AG04449 (cell line): ENCODE measurements around the gene HERC2.

Source experiments
- CTCF ChIA-PET: fragments of 350-600 bp; formaldehyde crosslinking; extraction: SDS; loops from one replicate; lab custom pipeline; 2021; ENCODE audit warnings: antibody characterized with exemption; lab: Yijun Ruan, JAX
- POLR2A ChIA-PET: fragments of 400-600, 350-600 bp; formaldehyde crosslinking; extraction: SDS; loops from one replicate; lab custom pipeline; 2020; ENCODE audit warnings: antibody characterized with exemption, inconsistent platforms; lab: Yijun Ruan, JAX
- DNase-seq: peaks from one replicate; pipeline ENCODE4 v3.0.0-alpha.2; 2010; ENCODE audit warnings: low read depth, low spot score
- H3K4me3 ChIP-seq: 2 replicates; pipeline ENCODE4 v1.5.1; 2011; ENCODE audit warnings: low read depth, mild to moderate bottlenecking, control low read depth, low read length
- CTCF ChIP-seq: IDR thresholded peaks from one replicate; pipeline ENCODE4 v1.5.1; 2011; ENCODE audit warnings: mild to moderate bottlenecking, moderate library complexity, low read length, control low read depth, inconsistent platforms; ENCODE audit not compliant: insufficient read depth; ENCODE audit errors: missing control alignments

The HERC2 gene

GRCh38 chr15:28190391-28191174 is 131.4 kb downstream of the HERC2 start:
- no peak overlapping the region for H3K4me3 ChIP-seq
- ChIA-PET CTCF (no interaction called here), POLR2A (no interaction called here)
- TF ChIP-seq CTCF: no peak
- no peak for DNase-seq

DNA sequence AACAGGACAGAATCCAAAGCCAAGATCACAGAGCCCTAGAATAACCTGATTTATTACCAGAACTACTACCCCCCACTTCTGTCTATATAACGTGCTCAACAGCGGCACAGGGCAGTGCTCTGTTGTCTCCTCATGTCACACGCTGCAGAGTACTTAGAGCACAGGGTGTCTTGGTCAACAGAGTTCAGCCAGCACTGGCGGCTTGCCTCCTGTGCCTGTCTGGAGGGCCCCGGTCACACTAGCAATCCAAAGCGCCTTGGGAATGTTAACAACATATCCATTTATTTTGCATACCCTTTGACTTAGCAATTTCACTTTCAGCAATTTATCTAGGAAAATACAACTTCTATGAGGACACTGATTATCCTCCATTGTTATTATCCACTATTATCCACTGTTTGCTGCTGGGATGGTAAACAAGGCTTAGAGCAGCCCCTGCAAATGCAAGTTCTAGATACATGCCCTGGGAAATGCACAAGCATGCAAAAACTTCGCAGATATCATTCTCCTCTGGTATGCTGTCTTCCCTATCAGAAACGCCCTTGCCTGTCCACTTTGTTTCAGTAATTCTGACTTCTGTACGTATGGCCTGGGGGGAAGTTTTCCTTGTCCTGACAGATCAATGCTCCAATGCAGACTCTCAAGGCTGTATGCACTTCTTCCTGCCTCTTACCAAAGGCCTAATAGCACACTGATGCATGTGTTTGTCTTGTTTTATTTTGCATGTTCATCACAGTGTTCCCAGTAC is 136.7 kb downstream of the HERC2 start:
- CTCF ChIA-PET: no interaction called here
- TF ChIP-seq CTCF: no peak

DNA sequence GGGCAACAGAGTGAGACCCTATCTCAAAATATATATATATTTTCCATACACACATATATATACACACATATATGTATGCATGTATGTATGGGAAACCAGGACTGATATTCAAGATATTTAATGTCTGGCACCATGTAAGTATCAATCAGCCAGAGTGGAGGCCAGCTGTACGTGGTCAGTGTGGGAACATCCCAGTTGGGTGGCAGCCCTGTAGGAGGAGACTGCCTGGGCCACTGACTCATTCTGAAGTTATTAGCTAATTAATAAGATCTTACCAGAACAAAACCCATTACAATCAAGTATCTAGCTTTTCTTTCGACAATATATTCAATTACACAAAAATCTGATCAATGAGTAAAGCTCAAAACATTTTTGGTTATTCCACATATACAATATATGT is 137.8 kb downstream of the HERC2 start:
- TF ChIP-seq CTCF: no peak
- POLR2A ChIA-PET: no interaction called here
- CTCF ChIA-PET: interaction anchor here (0.9 kb wide), 1 partner anchor 58 kb away, joined by 3 read pairs; no protein-coding TSS in a partner anchor

More for the DNA sequence above, 136.7 kb downstream of the HERC2 start:
- no peak for DNase-seq
- no peak overlapping the region for H3K4me3 ChIP-seq
- POLR2A ChIA-PET: no interaction called here

GRCh38 chr15:28182731-28183130 is 139.2 kb downstream of the HERC2 start:
- no peak overlapping the region for H3K4me3 ChIP-seq
- ChIA-PET CTCF (interaction anchor here (1.5 kb wide), 1 partner anchor 57 kb away, joined by 6 read pairs; no protein-coding TSS in a partner anchor), POLR2A (no interaction called here)
- no peak for DNase-seq
- TF ChIP-seq CTCF: no peak

More for the DNA sequence above, 137.8 kb downstream of the HERC2 start:
- H3K4me3 ChIP-seq: no peak overlapping the region
- no peak for DNase-seq

DNA sequence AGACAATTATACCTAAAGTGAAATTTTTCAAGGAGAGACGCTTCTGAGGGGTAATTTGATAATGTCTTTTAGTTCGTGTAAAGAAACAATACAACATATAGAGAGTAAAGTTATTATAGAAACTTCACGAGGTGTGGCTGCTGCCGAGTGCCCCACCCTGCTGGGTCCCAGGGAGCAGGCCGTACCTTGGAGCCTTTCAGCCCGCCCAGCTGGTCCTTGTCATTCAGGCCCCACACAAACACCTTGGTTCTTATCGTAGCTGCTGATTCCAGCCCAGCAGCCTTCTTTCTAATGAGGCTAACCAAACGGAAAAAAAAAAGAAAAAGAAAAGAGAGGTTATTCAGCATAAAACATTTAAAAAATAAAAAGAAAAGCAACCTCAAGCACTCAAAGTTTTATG is 139.8 kb downstream of the HERC2 start:
- H3K4me3 ChIP-seq: no peak overlapping the region
- DNase-seq: no peak
- CTCF ChIA-PET: interaction anchor here (1.5 kb wide), 1 partner anchor 56 kb away, joined by 6 read pairs; no protein-coding TSS in a partner anchor
- POLR2A ChIA-PET: no interaction called here
- no peak for TF ChIP-seq CTCF

DNA sequence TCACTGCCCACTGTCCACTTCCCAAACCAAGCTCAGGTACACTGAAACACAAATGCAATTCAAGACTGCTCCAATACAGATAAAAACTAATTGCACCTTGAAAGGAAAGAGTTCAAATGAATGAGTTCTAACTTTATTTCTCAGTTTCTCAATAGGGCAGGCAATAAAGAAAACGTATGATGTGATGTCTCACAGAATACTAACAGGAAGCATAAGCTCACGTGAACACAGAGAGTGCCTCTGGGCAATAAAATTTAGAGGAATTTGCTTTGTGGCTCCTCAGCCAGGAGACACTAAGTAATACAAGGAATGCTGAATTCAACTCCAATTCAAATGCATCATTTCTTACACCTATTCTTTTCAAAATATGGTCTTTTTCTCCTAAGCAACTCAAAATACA is 140.6 kb downstream of the HERC2 start:
- CTCF ChIA-PET: no interaction called here
- no peak for TF ChIP-seq CTCF
- H3K4me3 ChIP-seq: no peak overlapping the region
- POLR2A ChIA-PET: no interaction called here
- DNase-seq: no peak
